G401.6 (cell line): Measurements from ENCODE around the gene PGLYRP1.

Experiments
- FAIRE-seq: peaks from 2 replicates; lab custom pipeline; 2012; peaks lifted over from hg19 to GRCh38; lab: Jason Lieb, UNC

PGLYRP1 gene

DNA sequence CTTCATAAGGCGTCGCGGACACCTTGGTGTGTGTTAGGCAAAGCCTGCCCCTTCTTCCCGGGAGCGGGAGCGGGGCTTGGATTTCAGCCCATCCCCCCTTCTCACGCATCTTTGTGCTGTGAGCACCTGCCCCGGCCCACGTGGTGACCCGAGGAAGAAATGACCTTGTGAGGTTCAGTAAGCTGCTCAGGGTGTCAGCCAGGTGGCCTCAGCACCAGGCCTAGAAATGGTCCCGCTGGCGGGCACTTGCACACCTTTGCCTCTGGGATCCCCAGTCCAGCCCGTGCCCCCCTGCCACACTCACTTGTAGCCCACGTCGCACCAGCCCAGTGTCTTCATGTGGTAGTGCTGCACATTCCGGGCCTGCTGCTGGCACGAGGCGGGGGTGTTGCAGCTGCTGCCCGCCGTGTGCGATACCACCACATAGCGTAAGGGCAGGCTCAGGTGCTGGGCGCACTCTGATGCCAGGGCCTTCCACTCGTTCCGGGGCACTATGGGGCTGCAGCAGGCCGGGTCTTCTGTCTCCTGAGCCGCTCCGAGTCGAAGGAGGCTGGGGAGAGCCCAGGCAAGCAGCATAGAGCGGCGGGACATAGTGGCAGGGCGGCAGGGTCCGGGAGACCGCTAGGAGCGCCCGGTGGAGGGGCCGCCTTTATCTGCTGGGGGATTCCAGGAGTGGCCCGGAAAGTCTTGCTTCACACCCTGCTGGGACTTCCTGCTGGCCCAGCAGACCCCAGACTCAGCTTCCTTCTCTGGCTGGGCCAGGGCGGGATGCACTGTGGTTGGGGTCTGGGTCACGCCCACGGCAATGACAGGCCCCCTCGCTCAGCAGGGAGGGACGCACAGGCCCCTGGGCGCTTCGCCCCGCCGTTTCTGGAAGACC is at the start of gene PGLYRP1:
PGLYRP1 (minus strand) TSS at position 623 of the 880 bp plus-strand sequence; CDS start at position 591, 32 bp downstream.
- no peak for FAIRE-seq

- FAIRE-seq, result no peak
Measured at GRCh38 chr19:46069806-46070341, 47.0 kb upstream of the PGLYRP1 start.

- no peak for FAIRE-seq
Measured at GRCh38 chr19:46068345-46069258, 45.7 kb upstream of the PGLYRP1 start.

DNA sequence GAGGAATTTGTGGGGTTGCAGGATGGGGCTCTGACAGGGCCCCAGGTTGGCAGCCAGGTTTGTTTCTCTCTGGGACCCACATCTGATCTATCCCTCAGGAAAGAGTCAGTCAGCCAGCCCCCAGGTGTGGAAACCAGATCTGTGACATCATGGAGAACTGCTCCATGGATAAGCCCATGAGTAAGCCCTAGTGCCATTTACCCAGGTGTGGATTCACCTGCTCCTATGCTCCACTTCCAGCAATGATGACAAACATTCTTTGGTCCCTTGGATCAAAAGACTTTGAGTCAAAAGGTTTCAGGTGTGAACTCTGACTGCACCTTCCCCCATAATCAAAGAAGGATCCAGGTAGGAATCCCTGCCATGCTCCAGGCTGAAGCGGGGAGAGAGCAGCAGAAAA is 44.8 kb upstream of the PGLYRP1 start:
- no peak for FAIRE-seq

- no peak for FAIRE-seq
Measured at GRCh38 chr19:46066471-46066870, 43.6 kb upstream of the PGLYRP1 start.

DNA sequence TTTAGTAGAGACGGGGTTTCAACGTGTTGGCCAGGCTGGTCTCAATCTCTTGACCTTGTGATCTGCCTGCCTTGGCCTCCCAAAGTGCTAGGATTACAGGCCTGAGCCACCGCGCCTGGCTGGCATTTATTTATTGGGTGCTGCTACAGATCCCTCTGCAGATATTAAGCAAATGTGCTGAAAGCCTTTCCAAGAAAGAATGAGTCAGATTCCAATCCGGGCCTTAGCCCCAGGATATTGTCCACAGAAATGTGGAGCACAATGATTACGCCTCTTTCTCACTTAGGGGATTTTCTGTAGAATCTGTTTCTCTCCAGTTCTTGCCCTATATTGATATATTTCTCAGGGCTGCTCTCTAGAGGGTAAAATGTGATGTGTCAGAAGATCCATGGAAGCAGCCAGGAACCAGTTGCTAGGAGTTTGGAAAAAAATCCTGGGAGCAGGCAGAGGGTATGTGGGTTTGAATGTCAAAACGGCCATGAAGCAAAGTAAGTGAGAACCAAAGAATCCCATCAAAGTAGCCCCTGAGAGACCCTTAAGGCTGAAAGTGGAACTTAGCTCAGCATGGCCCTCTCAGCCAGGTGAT is 42.7 kb upstream of the PGLYRP1 start:
- FAIRE-seq, result no peak

DNA sequence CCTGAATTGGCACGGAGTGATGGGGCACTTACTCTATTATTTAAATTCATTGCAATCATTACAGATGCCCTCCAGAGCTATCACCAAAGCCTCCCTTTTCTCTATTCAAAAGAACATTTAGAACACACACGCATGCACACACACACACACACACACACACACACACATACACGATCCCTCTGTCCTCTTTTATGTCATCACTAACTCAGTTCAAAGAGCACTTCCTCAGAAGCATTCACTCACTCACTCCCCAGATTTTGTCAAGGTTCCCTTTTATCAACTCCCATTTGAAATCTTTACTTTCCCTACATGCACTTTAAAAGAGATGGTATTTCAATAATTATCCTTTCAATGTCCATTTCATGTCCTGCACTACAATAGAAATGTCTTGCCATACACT is 40.3 kb upstream of the PGLYRP1 start:
- no peak for FAIRE-seq

DNA sequence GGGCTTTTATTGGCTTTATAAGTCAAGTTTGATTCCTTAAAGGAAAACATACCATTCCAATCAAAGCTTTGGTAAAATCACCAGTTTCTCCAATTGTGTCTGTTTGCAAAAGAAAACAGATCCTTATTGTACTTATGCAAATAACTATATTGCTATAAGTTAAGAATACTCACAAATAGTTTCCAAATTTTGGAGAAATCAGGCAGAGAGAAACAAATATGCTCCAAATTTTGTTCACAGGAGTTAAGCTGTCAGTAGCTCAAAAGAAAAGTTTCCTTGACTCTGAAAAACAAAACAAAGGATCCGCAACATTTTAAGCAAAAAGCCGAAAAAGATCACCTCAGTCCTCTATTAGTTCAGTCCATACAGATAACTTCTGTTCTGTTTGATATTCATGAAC is 37.2 kb upstream of the PGLYRP1 start:
- FAIRE-seq, result no peak

DNA sequence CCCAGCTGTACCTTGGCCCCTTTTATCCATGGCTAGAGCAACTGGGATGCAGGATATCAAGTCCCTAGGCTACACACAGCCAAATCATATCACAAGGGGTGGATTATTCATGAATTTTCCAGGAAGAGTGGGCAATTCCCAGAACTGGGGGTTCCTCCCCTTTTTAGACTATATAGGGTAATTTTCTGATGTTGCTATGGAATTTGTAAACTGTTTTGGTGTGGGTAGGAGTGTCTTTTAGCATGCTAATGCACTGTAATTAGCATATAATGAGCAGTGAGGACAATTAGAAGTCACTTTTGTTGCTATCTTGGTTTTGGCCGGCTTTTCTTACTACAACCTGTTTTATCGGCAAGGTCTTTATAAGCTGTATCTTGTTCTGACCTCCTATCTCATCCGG is 35.9 kb upstream of the PGLYRP1 start:
- no peak for FAIRE-seq

DNA sequence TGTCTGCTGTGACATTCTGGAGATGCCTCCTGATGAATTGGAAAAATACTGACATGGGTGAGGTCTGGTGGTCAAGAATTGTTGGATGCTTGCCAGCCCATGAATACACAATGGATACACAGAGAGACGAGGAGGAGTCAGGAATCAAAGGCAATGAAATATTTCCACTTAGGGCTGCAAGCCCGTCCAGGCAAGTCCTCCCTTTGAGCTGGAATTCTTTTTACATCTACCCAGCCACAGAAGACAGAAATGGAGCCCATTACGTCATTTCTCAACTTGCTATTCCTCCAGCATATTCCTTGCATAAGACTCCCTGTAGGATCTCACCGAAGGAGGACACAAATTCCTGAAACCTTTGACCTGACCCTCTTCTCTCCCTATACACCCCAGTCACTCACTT is 33.7 kb upstream of the PGLYRP1 start:
- FAIRE-seq, result no peak

DNA sequence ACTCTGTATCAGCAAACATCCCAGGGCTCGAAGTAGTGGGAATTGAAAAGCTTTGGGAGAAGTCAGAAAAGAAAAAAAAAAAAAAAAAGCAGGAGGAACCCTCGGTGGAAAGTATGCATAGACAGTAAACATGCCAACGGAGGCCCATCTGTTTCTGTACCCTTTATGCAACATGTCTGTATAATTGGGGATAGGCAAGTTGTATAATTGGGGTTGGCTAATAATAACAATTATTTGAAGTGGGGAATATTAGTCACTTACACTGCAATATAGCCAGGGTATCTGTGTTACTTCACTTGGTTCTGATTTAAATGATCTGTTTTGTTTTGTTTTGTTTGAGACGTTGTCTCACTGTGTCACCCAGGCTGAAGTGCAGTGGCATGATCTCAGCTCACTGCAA is 30.0 kb upstream of the PGLYRP1 start:
- no peak for FAIRE-seq

GRCh38 chr19:46049597-46049996 is 26.7 kb upstream of the PGLYRP1 start:
- FAIRE-seq, result no peak

GRCh38 chr19:46043519-46043918 is 20.7 kb upstream of the PGLYRP1 start:
- no peak for FAIRE-seq

DNA sequence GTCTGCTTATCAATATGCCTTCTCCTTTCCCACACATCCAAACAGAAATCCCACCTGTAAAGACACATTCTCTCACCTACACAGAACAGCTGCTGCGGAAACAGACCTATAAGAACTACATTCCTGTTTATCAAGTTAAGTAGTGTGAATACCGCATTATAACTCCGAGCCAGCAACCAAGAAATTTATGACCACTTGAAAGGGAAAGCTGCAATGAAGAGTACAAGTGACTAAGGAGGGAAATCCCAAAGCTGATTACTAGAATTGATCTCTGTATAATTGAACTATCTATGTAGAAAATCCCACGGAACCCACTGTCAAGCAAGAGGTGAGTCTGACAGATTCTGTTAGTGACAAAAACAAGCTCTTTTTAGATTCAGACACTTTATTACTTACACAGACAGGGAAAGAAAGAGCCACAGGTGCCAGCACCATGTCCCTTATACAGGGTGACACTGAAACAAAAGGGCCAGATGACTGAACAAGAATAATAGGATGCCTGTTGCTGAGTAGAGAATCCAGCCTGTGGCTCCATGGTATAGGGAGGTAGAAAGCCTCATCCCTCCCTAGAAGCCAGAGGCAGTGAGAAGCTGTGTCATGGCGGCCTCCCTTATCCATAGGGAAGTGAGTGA is 19.5 kb upstream of the PGLYRP1 start:
- FAIRE-seq, result no peak

- FAIRE-seq, result no peak
Measured at GRCh38 chr19:46040952-46041500, 18.2 kb upstream of the PGLYRP1 start, which contains the start of gene IGFL4. Gene IGFL4 (minus strand): TSS chr19:46041002. CDS start chr19:46040962, 40 bp downstream.

DNA sequence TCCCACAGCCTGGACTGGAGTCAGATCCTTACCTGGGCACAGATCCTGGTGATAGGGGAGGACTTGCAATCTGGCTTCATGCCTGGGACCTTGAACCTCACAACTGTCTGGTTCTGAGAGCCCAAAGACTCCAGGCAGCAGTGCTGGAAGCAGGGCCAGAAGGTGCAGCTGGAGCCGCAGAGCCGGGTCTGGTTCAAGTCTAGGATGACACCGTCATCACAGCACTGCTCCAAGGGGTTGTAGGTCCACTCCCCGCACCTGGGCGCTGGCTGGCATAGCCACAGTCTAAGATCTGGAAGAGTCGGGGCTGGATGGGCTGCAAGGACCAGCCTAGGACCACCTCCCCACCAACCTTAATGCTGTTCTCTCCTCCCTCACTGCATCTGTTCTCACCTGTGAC is 17.3 kb upstream of the PGLYRP1 start:
- FAIRE-seq, result no peak

GRCh38 chr19:46036744-46037128 is 13.9 kb upstream of the PGLYRP1 start:
- FAIRE-seq, result no peak

DNA sequence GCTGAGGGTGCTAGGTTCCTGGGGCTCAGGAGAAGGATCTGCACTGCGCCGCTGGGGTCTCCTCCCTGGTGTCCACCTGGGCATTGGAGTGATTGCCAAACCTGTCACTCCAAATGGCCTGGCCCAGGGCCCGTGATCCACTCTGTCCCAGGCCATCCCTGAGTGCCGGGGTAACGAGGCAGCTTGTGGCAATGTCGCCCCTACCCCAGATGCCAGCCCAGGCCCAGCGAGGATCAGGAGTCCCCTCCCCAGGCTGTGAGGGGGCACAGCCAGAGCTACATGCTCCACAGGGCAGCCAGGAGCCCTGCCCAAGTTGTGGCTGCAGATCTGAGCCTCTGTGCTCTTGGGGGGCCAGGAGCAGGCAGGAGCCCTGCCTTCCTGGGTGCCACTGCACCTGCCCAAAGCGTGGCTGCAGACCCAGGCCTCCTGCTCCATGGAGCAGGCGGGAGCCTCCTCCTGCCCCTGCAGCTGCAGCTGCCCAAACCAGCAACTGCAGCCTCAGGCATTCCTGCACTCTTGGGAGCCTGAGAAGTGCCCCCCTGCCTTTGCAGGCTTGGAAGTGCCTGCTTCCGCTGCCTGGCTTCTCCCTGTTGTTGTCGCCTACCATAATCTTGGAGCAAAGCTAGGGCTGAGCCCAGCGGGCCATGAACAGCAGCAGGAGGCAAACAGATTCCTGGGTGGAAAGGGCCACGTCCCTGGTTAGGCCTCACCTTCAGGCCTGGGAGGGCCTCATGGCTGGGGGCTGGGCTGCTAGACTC is 13.3 kb upstream of the PGLYRP1 start:
- FAIRE-seq, result no peak

DNA sequence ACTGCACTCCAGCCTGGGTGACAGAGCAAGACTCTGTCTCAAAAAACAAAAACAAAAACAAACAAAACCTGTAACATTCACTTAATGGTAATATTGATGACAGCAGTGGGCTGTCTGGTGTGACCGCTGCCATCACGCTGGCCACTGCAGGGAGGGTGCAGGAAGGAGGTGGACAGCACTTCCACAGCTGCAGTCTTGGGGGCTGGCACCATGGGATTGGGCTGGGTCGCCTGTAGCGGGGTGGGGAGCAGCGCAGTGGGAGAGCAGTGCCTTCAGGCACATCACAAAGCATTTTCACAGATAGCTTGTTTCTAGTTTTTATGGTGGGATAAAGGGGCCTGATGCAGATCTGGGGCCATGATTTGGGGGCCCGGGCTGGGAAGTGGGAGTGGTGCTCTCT is 12.7 kb upstream of the PGLYRP1 start:
- FAIRE-seq, result no peak

- no peak for FAIRE-seq
Measured at GRCh38 chr19:46033401-46033800, 10.5 kb upstream of the PGLYRP1 start.

DNA sequence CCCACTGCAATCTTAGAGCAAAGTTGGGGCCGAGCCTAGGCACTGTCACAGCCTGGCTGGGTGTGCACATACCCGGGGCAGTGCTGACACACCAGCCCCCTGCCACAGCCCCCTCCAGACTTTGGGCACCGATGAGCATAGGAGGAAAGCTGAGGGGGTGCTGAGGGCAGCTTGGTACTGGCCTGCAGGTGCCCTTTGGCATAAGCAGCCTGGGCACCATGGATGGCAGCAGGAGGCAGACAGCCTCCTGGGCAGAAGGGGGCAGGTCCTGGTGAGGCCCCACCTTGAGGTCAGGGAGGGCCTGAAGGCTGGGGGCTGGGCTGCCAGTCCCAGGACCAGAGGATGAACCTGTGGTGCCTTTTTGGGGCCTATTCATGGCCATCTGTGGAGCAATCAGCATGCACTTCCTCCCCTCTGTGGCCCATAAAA is 9.8 kb upstream of the PGLYRP1 start:
- FAIRE-seq, result no peak
